Liver (tissue), 9 donors: ENCODE results near the gene CDON. TPM values are rescaled to one million over a fixed set of nuclear protein-coding genes. Genes with fewer than 3 reads are reported as not detected.

Experiments used
- DNase-seq: peaks from one replicate; pipeline ENCODE4 v3.0.0-alpha.2; 2017; ENCODE audit warnings: low spot score
- H3K27ac ChIP-seq, 2 donors: one replicate each; pipeline ENCODE4 v1.7.0; 2013; ENCODE audit warnings: inconsistent platforms in 2 of 2, low read length in 2 of 2, control low read depth in 1 of 2, low read depth in 1 of 2, mild to moderate bottlenecking in 1 of 2
- H3K27me3 ChIP-seq, 4 donors: one replicate each; pipeline versions ENCODE4 v1.6.1 to v1.7.0; 2013; ENCODE audit warnings: low read length in 3 of 4, inconsistent platforms in 1 of 4, mild to moderate bottlenecking in 1 of 4, moderate library complexity in 1 of 4; ENCODE audit not compliant: control insufficient read depth in 4 of 4, insufficient read depth in 4 of 4
- H3K36me3 ChIP-seq, 4 donors: one replicate each; pipeline versions ENCODE4 v1.6.1 to v1.7.0; 2013; ENCODE audit warnings: low read length in 3 of 4, mild to moderate bottlenecking in 3 of 4, low read depth in 1 of 4, moderate library complexity in 1 of 4; ENCODE audit not compliant: control insufficient read depth in 4 of 4, insufficient read depth in 3 of 4
- H3K4me1 ChIP-seq, 4 donors: one replicate each; pipeline versions ENCODE4 v1.6.1 to v1.7.0; 2013; ENCODE audit warnings: low read length in 3 of 4, mild to moderate bottlenecking in 3 of 4, moderate library complexity in 1 of 4; ENCODE audit not compliant: control insufficient read depth in 4 of 4, insufficient read depth in 4 of 4
- H3K4me3 ChIP-seq, 3 donors: one replicate each; pipeline versions ENCODE4 v1.6.1 to v1.7.0; 2013; ENCODE audit warnings: low read length in 3 of 3, control low read depth in 1 of 3, low read depth in 1 of 3, mild to moderate bottlenecking in 1 of 3
- H3K9ac ChIP-seq, 2 donors: one replicate each; pipeline ENCODE4 v1.7.0; 2013; ENCODE audit warnings: low read length in 2 of 2, mild to moderate bottlenecking in 2 of 2, moderate library complexity in 2 of 2, control low read depth in 1 of 2, low read depth in 1 of 2
- H3K9me3 ChIP-seq, 4 donors: one replicate each; pipeline versions ENCODE4 v1.6.1 to v1.7.0; 2013; ENCODE audit warnings: low read length in 3 of 4; ENCODE audit not compliant: control insufficient read depth in 4 of 4
- EGR1 ChIP-seq, 2 donors: IDR thresholded peaks; 2 replicates each; pipeline ENCODE4 v1.6.1; 2016 to 2018; ENCODE audit warnings: antibody characterized with exemption in 2 of 2, low read depth in 2 of 2
- FOXA1 ChIP-seq: IDR thresholded peaks from 2 replicates; pipeline ENCODE4 v1.6.1; 2016; ENCODE audit warnings: antibody characterized with exemption
- GABPA ChIP-seq, 2 donors: IDR thresholded peaks in 1 of 2; conservative IDR thresholded peaks in 1 of 2; 2 replicates each; pipeline ENCODE4 v1.6.1; 2016; ENCODE audit warnings: antibody characterized with exemption in 2 of 2, mild to moderate bottlenecking in 1 of 2, moderate library complexity in 1 of 2
- HNF4A ChIP-seq, 2 donors: conservative IDR thresholded peaks; 2 replicates each; pipeline ENCODE4 v1.6.1; 2016; ENCODE audit warnings: antibody characterized with exemption in 2 of 2, mild to moderate bottlenecking in 2 of 2
- JUND ChIP-seq, 2 donors: IDR thresholded peaks; 2 replicates each; pipeline ENCODE4 v1.6.1; 2016; ENCODE audit warnings: antibody characterized with exemption in 2 of 2
- RAD21 ChIP-seq, 2 donors: IDR thresholded peaks; 2 replicates each; pipeline ENCODE4 v1.6.1; 2016; ENCODE audit warnings: antibody characterized with exemption in 2 of 2, mild to moderate bottlenecking in 2 of 2
- RXRA ChIP-seq, 2 donors: IDR thresholded peaks; 2 replicates each; pipeline ENCODE4 v1.6.1; 2017 to 2018; ENCODE audit warnings: antibody characterized with exemption in 2 of 2, mild to moderate bottlenecking in 1 of 2
- SP1 ChIP-seq: IDR thresholded peaks from 2 replicates; pipeline ENCODE4 v1.6.1; 2018; ENCODE audit warnings: antibody characterized with exemption, mild to moderate bottlenecking
- TAF1 ChIP-seq: conservative IDR thresholded peaks from 2 replicates; pipeline ENCODE4 v1.6.1; 2016; ENCODE audit warnings: antibody characterized with exemption, mild to moderate bottlenecking
- WGBS: extraction: QIAGEN DNeasy Blood & Tissue Kit; methylation state at CpG from one replicate; pipeline ENCODE4 v1.1.7; 2013; 5-methylcytosine and 5-hydroxymethylcytosine counted together
- polyA plus RNA-seq, 2 donors: library from polyadenylated mRNA; stranded (reverse) in 1 of 2; unstranded in 1 of 2; fragments of 200-250 nt in 1 of 2; fragments of >200 nt in 1 of 2; fragmentation: Nextera tagmentation in 1 of 2; extraction: Ambion mirVana in 1 of 2; gene quantifications; one replicate each; pipeline versions ENCODE4 v1.2.1 to v1.2.3, GENCODE V29; 2013 to 2015
- total RNA-seq, 2 donors: library from RNA; depleted of rRNA; stranded (reverse); fragments of >200 nt; gene quantifications; one replicate each; pipeline ENCODE4 v1.2.3, GENCODE V29; 2014
- TF ChIP-seq, protein P1 (sequence below): IDR thresholded peaks from 2 replicates; pipeline ENCODE4 v1.6.1; 2016; ENCODE audit warnings: antibody characterized with exemption, mild to moderate bottlenecking
- TF ChIP-seq, protein P2 (sequence below): IDR thresholded peaks from 2 replicates; pipeline ENCODE4 v1.6.1; 2016; ENCODE audit warnings: antibody characterized with exemption
- TF ChIP-seq, protein P3 (sequence below): IDR thresholded peaks from 2 replicates; pipeline ENCODE4 v1.6.1; 2016; ENCODE audit warnings: antibody characterized with exemption
- TF ChIP-seq, protein P4 (sequence below): fragments of 150-350 bp; IDR thresholded peaks from 2 replicates; pipeline ENCODE4 v1.5.1; 2017; ENCODE audit warnings: improper control_type of control experiment, low read depth, low read length; ENCODE audit not compliant: missing input control
- TF ChIP-seq, protein P5 (sequence below): IDR thresholded peaks from 2 replicates; pipeline ENCODE4 v1.6.1; 2016; ENCODE audit warnings: antibody characterized with exemption
- donor health status: healthy.
- donor health status: healthy.
- donor health status: healthy.
- donor health status: healthy.
- donor health status: healthy.

CDON gene
- total and polyA plus RNA-seq, 4 donors: 0.69 to 7.4 (median 3.9) TPM

DNA sequence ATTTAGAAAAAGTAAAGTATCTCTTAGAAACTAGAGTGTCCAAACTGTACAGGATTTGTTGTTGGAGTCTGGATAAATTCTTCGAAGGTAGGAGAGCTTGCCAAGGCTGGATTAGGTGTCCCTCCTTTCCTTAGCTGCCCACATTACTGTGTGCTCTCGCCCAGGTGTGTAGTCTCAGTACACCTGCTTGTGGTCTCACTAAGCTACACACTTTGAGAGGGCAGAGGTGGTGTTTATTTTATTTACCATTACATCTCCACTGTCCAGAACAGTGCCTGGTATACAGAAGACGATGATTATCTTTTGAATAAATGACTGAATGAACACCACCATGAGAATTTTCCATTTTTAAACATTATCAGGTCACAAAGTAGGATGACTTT lies 80.3 kb downstream of the CDON start (continued):
- TF ChIP-seq, protein P1, sequence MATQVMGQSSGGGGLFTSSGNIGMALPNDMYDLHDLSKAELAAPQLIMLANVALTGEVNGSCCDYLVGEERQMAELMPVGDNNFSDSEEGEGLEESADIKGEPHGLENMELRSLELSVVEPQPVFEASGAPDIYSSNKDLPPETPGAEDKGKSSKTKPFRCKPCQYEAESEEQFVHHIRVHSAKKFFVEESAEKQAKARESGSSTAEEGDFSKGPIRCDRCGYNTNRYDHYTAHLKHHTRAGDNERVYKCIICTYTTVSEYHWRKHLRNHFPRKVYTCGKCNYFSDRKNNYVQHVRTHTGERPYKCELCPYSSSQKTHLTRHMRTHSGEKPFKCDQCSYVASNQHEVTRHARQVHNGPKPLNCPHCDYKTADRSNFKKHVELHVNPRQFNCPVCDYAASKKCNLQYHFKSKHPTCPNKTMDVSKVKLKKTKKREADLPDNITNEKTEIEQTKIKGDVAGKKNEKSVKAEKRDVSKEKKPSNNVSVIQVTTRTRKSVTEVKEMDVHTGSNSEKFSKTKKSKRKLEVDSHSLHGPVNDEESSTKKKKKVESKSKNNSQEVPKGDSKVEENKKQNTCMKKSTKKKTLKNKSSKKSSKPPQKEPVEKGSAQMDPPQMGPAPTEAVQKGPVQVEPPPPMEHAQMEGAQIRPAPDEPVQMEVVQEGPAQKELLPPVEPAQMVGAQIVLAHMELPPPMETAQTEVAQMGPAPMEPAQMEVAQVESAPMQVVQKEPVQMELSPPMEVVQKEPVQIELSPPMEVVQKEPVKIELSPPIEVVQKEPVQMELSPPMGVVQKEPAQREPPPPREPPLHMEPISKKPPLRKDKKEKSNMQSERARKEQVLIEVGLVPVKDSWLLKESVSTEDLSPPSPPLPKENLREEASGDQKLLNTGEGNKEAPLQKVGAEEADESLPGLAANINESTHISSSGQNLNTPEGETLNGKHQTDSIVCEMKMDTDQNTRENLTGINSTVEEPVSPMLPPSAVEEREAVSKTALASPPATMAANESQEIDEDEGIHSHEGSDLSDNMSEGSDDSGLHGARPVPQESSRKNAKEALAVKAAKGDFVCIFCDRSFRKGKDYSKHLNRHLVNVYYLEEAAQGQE: no peak
- no peak for TF ChIP-seq JUND (IDR thresholded peaks at IDR 0.05)
- no peak for TF ChIP-seq EGR1 (IDR thresholded peaks at IDR 0.05; ENCODE audit: low read depth in 2 of 2)
- TF ChIP-seq, protein P2, sequence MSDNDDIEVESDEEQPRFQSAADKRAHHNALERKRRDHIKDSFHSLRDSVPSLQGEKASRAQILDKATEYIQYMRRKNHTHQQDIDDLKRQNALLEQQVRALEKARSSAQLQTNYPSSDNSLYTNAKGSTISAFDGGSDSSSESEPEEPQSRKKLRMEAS: no peak
- TF ChIP-seq RAD21 (IDR thresholded peaks at IDR 0.05): no peak
- TF ChIP-seq, protein P3, sequence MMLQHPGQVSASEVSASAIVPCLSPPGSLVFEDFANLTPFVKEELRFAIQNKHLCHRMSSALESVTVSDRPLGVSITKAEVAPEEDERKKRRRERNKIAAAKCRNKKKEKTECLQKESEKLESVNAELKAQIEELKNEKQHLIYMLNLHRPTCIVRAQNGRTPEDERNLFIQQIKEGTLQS: no peak
- TF ChIP-seq GABPA (IDR thresholded peaks at IDR 0.05 in 1 of 2, conservative IDR thresholded peaks at IDR 0.05 in 1 of 2): no peak
- TF ChIP-seq RXRA (IDR thresholded peaks at IDR 0.05): no peak
- no peak for TF ChIP-seq HNF4A (conservative IDR thresholded peaks at IDR 0.05)

DNA sequence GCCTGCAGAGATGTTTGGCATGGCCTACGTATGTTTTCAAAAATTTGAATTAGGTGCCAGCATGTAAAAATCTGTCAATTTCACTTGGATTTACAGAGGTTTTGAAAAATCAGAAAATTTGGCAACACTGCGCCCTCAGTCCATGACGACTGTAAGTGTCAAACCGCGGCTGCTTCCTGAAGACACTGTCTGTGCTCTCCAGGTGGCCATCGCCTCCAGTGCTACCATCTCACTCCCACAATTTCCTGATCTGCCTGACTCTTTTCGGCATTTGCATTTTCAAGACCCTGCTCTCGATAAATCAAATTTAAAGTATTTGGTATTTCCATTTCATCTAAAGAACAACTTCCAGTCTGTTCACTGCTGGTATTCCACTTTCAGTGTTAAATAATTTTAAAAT lies 82.2 kb downstream of the CDON start:
- Histone ChIP-seq H3K9ac (no peak overlapping the region), H3K9me3 (no peaks in the 10 kb centered on the region), H3K36me3 (no peaks in the 10 kb centered on the region), H3K27me3 (no peaks in the 10 kb centered on the region), H3K27ac (no peak overlapping the region), H3K4me3 (no peak overlapping the region), H3K4me1 (peaks cover 0 to 13% (median 6%) of the 10 kb centered on the region in 4 donors)
- no peak for DNase-seq
- 85% methylated on average over 8 of the region's 8 CpGs for WGBS
- TF ChIP-seq GABPA (IDR thresholded peaks at IDR 0.05 in 1 of 2, conservative IDR thresholded peaks at IDR 0.05 in 1 of 2) (no peak), RXRA (IDR thresholded peaks at IDR 0.05) (no peak), FOXA1 (no peak), RAD21 (IDR thresholded peaks at IDR 0.05) (no peak), SP1 (no peak), TAF1 (no peak), HNF4A (conservative IDR thresholded peaks at IDR 0.05) (no peak), JUND (IDR thresholded peaks at IDR 0.05) (no peak)
- TF ChIP-seq, protein P4, sequence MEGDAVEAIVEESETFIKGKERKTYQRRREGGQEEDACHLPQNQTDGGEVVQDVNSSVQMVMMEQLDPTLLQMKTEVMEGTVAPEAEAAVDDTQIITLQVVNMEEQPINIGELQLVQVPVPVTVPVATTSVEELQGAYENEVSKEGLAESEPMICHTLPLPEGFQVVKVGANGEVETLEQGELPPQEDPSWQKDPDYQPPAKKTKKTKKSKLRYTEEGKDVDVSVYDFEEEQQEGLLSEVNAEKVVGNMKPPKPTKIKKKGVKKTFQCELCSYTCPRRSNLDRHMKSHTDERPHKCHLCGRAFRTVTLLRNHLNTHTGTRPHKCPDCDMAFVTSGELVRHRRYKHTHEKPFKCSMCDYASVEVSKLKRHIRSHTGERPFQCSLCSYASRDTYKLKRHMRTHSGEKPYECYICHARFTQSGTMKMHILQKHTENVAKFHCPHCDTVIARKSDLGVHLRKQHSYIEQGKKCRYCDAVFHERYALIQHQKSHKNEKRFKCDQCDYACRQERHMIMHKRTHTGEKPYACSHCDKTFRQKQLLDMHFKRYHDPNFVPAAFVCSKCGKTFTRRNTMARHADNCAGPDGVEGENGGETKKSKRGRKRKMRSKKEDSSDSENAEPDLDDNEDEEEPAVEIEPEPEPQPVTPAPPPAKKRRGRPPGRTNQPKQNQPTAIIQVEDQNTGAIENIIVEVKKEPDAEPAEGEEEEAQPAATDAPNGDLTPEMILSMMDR: no peak
- TF ChIP-seq, protein P2: no peak
- TF ChIP-seq, protein P5, sequence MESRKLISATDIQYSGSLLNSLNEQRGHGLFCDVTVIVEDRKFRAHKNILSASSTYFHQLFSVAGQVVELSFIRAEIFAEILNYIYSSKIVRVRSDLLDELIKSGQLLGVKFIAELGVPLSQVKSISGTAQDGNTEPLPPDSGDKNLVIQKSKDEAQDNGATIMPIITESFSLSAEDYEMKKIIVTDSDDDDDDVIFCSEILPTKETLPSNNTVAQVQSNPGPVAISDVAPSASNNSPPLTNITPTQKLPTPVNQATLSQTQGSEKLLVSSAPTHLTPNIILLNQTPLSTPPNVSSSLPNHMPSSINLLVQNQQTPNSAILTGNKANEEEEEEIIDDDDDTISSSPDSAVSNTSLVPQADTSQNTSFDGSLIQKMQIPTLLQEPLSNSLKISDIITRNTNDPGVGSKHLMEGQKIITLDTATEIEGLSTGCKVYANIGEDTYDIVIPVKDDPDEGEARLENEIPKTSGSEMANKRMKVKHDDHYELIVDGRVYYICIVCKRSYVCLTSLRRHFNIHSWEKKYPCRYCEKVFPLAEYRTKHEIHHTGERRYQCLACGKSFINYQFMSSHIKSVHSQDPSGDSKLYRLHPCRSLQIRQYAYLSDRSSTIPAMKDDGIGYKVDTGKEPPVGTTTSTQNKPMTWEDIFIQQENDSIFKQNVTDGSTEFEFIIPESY: no peak
